ENCODE data around the gene TP53BP1. TPM values are rescaled to one million over a fixed set of nuclear protein-coding genes. Genes with fewer than 3 reads are reported as not detected.

The TP53BP1 gene
- total RNA-seq, 2 donors from 2014 or later = 23.2 to 31.5 TPM

DNA sequence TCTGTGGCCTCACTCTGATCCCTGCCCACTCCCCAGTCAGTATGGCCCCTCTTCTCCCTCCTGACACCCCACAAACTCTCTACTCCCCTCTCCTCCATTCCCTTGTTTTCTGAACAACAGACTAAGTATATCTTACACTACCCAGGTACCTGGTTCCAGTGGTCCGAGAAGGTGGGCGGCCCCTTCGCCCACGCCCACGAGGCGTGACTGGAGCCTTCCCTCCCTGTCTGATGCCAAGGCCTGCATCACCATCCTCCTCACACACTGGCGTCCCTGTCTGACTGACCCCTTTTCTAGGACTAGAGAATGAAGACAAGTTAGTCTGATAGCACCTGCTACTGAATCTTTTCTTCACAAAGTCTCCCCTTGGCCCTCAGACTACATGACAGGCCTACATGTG, 72.1 kb downstream of the TP53BP1 start:
- DNase-seq (ENCODE audit: low spot score) (no peak), ATAC-seq (ENCODE audit: insufficient number of reproducible peaks, low FRiP score, low read depth) (no peak)
- Histone ChIP-seq H3K36me3 (peaks cover 3% of the 10 kb centered on the region), H3K4me3 (no peak overlapping the region), H3K4me1 (ENCODE audit: control insufficient read depth in 1 of 2, low read depth in 2 of 2) (no peaks in the 10 kb centered on the region), H3K27me3 (replicated peaks; ENCODE audit: insufficient read depth) (no peaks in the 10 kb centered on the region), H3K9me3 (no peaks in the 10 kb centered on the region), H3K27ac (no peak overlapping the region)
- TF ChIP-seq, protein P1, sequence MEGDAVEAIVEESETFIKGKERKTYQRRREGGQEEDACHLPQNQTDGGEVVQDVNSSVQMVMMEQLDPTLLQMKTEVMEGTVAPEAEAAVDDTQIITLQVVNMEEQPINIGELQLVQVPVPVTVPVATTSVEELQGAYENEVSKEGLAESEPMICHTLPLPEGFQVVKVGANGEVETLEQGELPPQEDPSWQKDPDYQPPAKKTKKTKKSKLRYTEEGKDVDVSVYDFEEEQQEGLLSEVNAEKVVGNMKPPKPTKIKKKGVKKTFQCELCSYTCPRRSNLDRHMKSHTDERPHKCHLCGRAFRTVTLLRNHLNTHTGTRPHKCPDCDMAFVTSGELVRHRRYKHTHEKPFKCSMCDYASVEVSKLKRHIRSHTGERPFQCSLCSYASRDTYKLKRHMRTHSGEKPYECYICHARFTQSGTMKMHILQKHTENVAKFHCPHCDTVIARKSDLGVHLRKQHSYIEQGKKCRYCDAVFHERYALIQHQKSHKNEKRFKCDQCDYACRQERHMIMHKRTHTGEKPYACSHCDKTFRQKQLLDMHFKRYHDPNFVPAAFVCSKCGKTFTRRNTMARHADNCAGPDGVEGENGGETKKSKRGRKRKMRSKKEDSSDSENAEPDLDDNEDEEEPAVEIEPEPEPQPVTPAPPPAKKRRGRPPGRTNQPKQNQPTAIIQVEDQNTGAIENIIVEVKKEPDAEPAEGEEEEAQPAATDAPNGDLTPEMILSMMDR (IDR thresholded peaks at IDR 0.05) = no peak

DNA sequence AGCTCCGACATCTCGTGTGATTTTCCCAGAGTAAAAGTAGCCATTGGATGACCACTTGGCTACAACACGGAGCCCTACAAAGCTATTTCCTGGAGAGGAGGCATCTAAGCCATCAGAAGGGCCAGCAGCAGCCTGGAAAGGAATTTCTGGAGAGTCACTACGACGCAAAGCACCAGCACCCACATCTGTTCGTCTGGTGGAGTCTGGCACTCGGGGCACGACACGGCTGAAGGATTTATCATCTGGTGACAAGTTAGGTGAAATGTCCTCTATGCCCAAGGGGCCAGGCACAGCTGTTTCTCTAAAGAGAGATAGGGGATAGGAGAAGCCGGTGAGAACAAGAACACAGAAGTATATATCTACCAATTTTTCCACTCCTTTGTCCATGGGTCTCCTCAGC, 72.5 kb downstream of the TP53BP1 start:
- DNase-seq (ENCODE audit: low spot score) = no peak
- Histone ChIP-seq H3K36me3 (peaks cover 8% of the 10 kb centered on the region), H3K9me3 (no peaks in the 10 kb centered on the region), H3K4me3 (no peak overlapping the region), H3K4me1 (ENCODE audit: control insufficient read depth in 1 of 2, low read depth in 2 of 2) (no peaks in the 10 kb centered on the region), H3K27ac (no peak overlapping the region), H3K27me3 (replicated peaks; ENCODE audit: insufficient read depth) (no peaks in the 10 kb centered on the region)
- TF ChIP-seq, protein P1 (IDR thresholded peaks at IDR 0.05) = no peak
- no peak for ATAC-seq (ENCODE audit: insufficient number of reproducible peaks, low FRiP score, low read depth)

DNA sequence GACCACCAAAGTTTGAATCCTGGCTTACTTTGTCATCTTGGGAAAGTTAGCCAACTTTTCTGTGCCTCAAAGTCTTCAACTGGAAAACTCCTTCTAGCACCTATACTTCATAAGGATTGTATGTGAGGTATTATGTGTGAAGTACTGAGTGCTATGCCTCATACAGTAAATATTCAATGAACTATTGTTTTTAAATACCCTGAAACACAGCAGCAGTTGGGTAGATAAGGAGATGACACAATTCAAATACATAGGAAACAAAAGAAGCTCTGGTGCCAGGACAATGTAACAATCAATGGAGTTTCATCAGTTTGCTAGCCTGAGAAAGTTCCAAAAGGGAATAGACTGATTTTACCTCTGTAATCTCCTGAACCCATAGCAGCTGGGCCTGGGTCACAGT, 78.8 kb downstream of the TP53BP1 start:
- H3K9me3 ChIP-seq = no peaks in the 10 kb centered on the region
- peaks cover 18% of the 10 kb centered on the region for H3K36me3 ChIP-seq
- no peak overlapping the region for H3K27ac ChIP-seq
- H3K4me1 ChIP-seq (ENCODE audit: control insufficient read depth in 1 of 2, low read depth in 2 of 2) = no peaks in the 10 kb centered on the region
- no peak for DNase-seq (ENCODE audit: low spot score)
- H3K27me3 ChIP-seq (replicated peaks; ENCODE audit: insufficient read depth) = no peaks in the 10 kb centered on the region
- no peak overlapping the region for H3K4me3 ChIP-seq
- no peak for ATAC-seq (ENCODE audit: insufficient number of reproducible peaks, low FRiP score, low read depth)
- TF ChIP-seq, protein P1 (IDR thresholded peaks at IDR 0.05) = no peak

DNA sequence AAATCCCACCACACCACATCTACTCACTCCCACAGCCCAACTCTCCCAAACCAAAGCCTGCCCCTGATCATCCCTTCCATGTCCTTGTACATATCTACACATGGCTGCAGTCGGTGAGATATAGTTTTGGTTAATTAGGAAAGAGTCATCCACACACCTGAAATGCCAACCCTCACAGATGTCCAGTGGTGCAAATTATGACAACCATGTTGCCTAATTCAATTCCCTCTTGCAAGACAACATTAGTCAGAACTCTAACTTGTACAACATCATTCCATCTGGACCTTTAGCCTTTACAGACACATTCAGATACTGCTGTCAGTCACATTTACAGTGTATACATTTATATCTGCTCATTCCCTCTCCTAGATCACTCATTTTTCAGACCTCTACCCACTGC, 80.9 kb downstream of the TP53BP1 start:
- H3K36me3 ChIP-seq = peaks cover 27% of the 10 kb centered on the region
- TF ChIP-seq, protein P1 (IDR thresholded peaks at IDR 0.05) = no peak

DNA sequence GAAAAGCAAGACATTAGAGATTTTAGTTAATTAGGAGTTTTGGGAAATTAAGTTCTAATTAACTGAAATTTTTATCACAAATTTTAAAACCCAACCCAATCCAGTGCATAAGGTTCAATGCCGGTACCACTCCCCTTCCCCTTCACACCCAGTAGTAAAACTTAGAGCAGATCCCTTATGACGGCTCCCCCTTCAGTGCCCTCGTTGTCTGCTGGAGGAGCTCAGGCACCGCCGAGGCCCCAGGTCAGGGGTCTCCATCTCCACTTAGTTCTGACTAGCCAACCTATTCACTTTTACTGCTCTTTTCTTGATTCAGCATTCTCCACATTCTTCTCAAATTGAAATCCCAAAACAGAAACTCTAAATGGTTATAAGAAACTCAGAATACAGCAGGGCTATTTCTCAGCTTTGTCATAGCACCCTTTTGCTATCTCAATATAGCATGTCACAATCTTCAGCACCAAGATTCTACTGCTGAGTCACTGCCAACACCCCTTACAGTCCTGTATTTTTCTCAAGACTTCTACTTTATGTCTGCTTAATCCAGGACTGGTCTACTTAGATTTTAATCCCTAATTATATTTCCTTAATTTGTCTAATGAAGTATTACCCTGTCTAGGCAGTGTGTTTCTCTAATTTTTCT, 82.3 kb downstream of the TP53BP1 start:
- TF ChIP-seq, protein P1 (IDR thresholded peaks at IDR 0.05) = no peak

More for the DNA sequence above, 80.9 kb downstream of the TP53BP1 start:
- no peak for ATAC-seq (ENCODE audit: insufficient number of reproducible peaks, low FRiP score, low read depth)
- Histone ChIP-seq H3K9me3 (no peaks in the 10 kb centered on the region), H3K4me1 (ENCODE audit: control insufficient read depth in 1 of 2, low read depth in 2 of 2) (no peaks in the 10 kb centered on the region), H3K27ac (no peak overlapping the region), H3K27me3 (replicated peaks; ENCODE audit: insufficient read depth) (no peaks in the 10 kb centered on the region), H3K4me3 (no peak overlapping the region)
- DNase-seq (ENCODE audit: low spot score) = no peak

More for the DNA sequence above, 82.3 kb downstream of the TP53BP1 start:
- DNase-seq (ENCODE audit: low spot score) (no peak), ATAC-seq (ENCODE audit: insufficient number of reproducible peaks, low FRiP score, low read depth) (no peak)
- peaks cover 32% of the 10 kb centered on the region for H3K36me3 ChIP-seq
- no peak overlapping the region for H3K4me3 ChIP-seq
- H3K9me3 ChIP-seq = no peaks in the 10 kb centered on the region
- no peaks in the 10 kb centered on the region for H3K27me3 ChIP-seq (replicated peaks; ENCODE audit: insufficient read depth)
- no peak overlapping the region for H3K27ac ChIP-seq
- no peaks in the 10 kb centered on the region for H3K4me1 ChIP-seq (ENCODE audit: control insufficient read depth in 1 of 2, low read depth in 2 of 2)

Data from thoracic aorta (tissue), 2 donors.